Osteoblast (primary cell): Measurements from ENCODE around the gene MNX1. TPM values are rescaled to one million over a fixed set of nuclear protein-coding genes. Genes with fewer than 3 reads are reported as not detected.

Source experiments
- DNase-seq: peaks from one replicate; pipeline ENCODE4 v3.0.0; 2011; ENCODE audit warnings: low spot score, mixed read lengths; ENCODE audit not compliant: insufficient read length; ENCODE audit errors: missing footprints
- H2AFZ ChIP-seq: 2 replicates; pipeline ENCODE4 v1.6.0; 2011; ENCODE audit warnings: mild to moderate bottlenecking, low read length
- H3K27ac ChIP-seq: 2 replicates; pipeline ENCODE4 v1.5.1; 2011; ENCODE audit warnings: mild to moderate bottlenecking, low read depth, low read length, moderate library complexity
- H3K27me3 ChIP-seq: 2 replicates; pipeline ENCODE4 v1.6.0; 2012; ENCODE audit warnings: mild to moderate bottlenecking, control low read depth, inconsistent platforms, low read length, moderate library complexity; ENCODE audit not compliant: insufficient read depth
- H3K36me3 ChIP-seq: 2 replicates; pipeline ENCODE4 v1.5.1; 2011; ENCODE audit warnings: mild to moderate bottlenecking, low read length, control low read depth, moderate library complexity; ENCODE audit not compliant: insufficient read depth
- H3K4me1 ChIP-seq: 2 replicates; pipeline ENCODE4 v1.5.1; 2011; ENCODE audit warnings: mild to moderate bottlenecking, low read length, control low read depth, moderate library complexity; ENCODE audit not compliant: insufficient read depth
- H3K4me2 ChIP-seq: 2 replicates; pipeline ENCODE4 v1.6.0; 2011; ENCODE audit warnings: mild to moderate bottlenecking, low read length; ENCODE audit not compliant: insufficient read depth
- H3K4me3 ChIP-seq: fragments of 200-600 bp; sonication (generic); 3 replicates; pipeline ENCODE4 v1.5.1; 2012; ENCODE audit warnings: mild to moderate bottlenecking, low read length, inconsistent platforms; ENCODE audit not compliant: insufficient read depth
- H3K79me2 ChIP-seq: 2 replicates; pipeline ENCODE4 v1.6.0; 2012; ENCODE audit warnings: mild to moderate bottlenecking, low read length, control low read depth, inconsistent platforms; ENCODE audit not compliant: insufficient read depth
- H3K9me3 ChIP-seq: 2 replicates; pipeline ENCODE4 v1.5.1; 2011; ENCODE audit warnings: low read depth, low read length, control low read depth
- H4K20me1 ChIP-seq: 2 replicates; pipeline ENCODE4 v1.6.0; 2012; ENCODE audit warnings: mild to moderate bottlenecking, low read length, control low read depth; ENCODE audit not compliant: insufficient read depth
- CTCF ChIP-seq: IDR thresholded peaks from 2 replicates; pipeline ENCODE4 v1.5.1; 2011; ENCODE audit warnings: mild to moderate bottlenecking, low read depth, low read length, moderate library complexity; ENCODE audit errors: extremely low read depth
- total RNA-seq: library from RNA; depleted of rRNA; stranded (reverse); fragments of >200 nt; gene quantifications from 2 replicates; pipeline ENCODE4 v1.2.3, GENCODE V29; 2012

The MNX1 gene
- total RNA-seq, 1 donor, result not detected

- no peaks in the 10 kb centered on the region for H3K4me1 ChIP-seq
- no peak overlapping the region for H3K4me3 ChIP-seq
- TF ChIP-seq CTCF, result no peak
- H3K36me3 ChIP-seq, result no peaks in the 10 kb centered on the region
- no peak overlapping the region for H3K4me2 ChIP-seq
- H4K20me1 ChIP-seq, result no peaks in the 10 kb centered on the region
- no peak overlapping the region for H3K27ac ChIP-seq
- H3K27me3 ChIP-seq, result peaks cover 98% of the 10 kb centered on the region
- H3K79me2 ChIP-seq, result no peaks in the 10 kb centered on the region
- H3K9me3 ChIP-seq, result no peaks in the 10 kb centered on the region
- no peak overlapping the region for H2AFZ ChIP-seq
- DNase-seq, result peak; percentile 56
These were observed 10.8 kb upstream of the MNX1 start for GRCh38 chr7:157021071-157021870.

- Histone ChIP-seq H3K27ac (no peak overlapping the region), H4K20me1 (no peaks in the 10 kb centered on the region), H3K4me2 (no peak overlapping the region), H3K27me3 (peaks cover 100% of the 10 kb centered on the region), H3K79me2 (no peaks in the 10 kb centered on the region), H3K4me1 (no peaks in the 10 kb centered on the region), H3K4me3 (no peak overlapping the region), H3K9me3 (no peaks in the 10 kb centered on the region), H2AFZ (no peak overlapping the region), H3K36me3 (no peaks in the 10 kb centered on the region)
- DNase-seq, result peak; percentile 87
- no peak for TF ChIP-seq CTCF
These were observed 10.1 kb upstream of the MNX1 start for GRCh38 chr7:157020514-157021070.

GRCh38 chr7:157019718-157020451, 9.4 kb upstream of the MNX1 start:
- H3K4me3 ChIP-seq, result no peak overlapping the region
- H3K27ac ChIP-seq, result no peak overlapping the region
- no peak overlapping the region for H2AFZ ChIP-seq
- no peaks in the 10 kb centered on the region for H3K9me3 ChIP-seq
- H4K20me1 ChIP-seq, result no peaks in the 10 kb centered on the region
- peaks cover 100% of the 10 kb centered on the region for H3K27me3 ChIP-seq
- no peaks in the 10 kb centered on the region for H3K79me2 ChIP-seq
- H3K4me2 ChIP-seq, result no peak overlapping the region
- no peak for TF ChIP-seq CTCF
- no peaks in the 10 kb centered on the region for H3K4me1 ChIP-seq
- peak; percentile 68 for DNase-seq
- no peaks in the 10 kb centered on the region for H3K36me3 ChIP-seq
